MM.1S (cell line): ENCODE results near the gene TUBB4A.

Experiments used
- DNase-seq: peaks from one replicate; pipeline ENCODE4 v3.0.0-alpha.2; 2015
- H2AFZ ChIP-seq: fragments of 300-600 bp; sonication (generic); 2 replicates; pipeline ENCODE4 v1.6.0; 2016; ENCODE audit warnings: antibody characterized with exemption, low read length
- H3F3A ChIP-seq: fragments of 300-600 bp; sonication (generic); 2 replicates; pipeline ENCODE4 v1.6.1; 2016; ENCODE audit warnings: mild to moderate bottlenecking, antibody characterized with exemption, low read length, moderate library complexity, mixed read lengths; ENCODE audit not compliant: insufficient read depth
- H3K27ac ChIP-seq: fragments of 300-600 bp; sonication (generic); 2 replicates; pipeline ENCODE4 v1.5.1; 2016; ENCODE audit warnings: mild to moderate bottlenecking, low read length
- H3K27me3 ChIP-seq: fragments of 300-600 bp; sonication (generic); replicated peaks from 2 replicates; pipeline ENCODE4 v1.6.0; 2016; ENCODE audit warnings: low read length; ENCODE audit not compliant: insufficient read depth
- H3K36me3 ChIP-seq: fragments of 300-600 bp; sonication (generic); replicated peaks from 2 replicates; pipeline ENCODE4 v1.6.1; 2016; ENCODE audit warnings: mild to moderate bottlenecking, low read length, mixed read lengths; ENCODE audit not compliant: insufficient read depth
- H3K4me1 ChIP-seq: fragments of 300-600 bp; sonication (generic); 2 replicates; pipeline ENCODE4 v1.6.1; 2016; ENCODE audit warnings: low read length, mixed read lengths
- H3K4me2 ChIP-seq: fragments of 300-600 bp; sonication (generic); 2 replicates; pipeline ENCODE4 v1.6.0; 2016; ENCODE audit warnings: low read depth, low read length
- H3K4me3 ChIP-seq: fragments of 300-600 bp; sonication (generic); 2 replicates; pipeline ENCODE4 v1.5.1; 2016; ENCODE audit warnings: low read length, mixed read lengths
- H3K79me2 ChIP-seq: fragments of 300-600 bp; sonication (generic); 2 replicates; pipeline ENCODE4 v1.6.1; 2016; ENCODE audit warnings: mixed run types, low read length, mixed read lengths
- H3K9ac ChIP-seq: fragments of 300-600 bp; sonication (generic); 2 replicates; pipeline ENCODE4 v1.6.1; 2016; ENCODE audit warnings: low read length, mixed read lengths
- H3K9me2 ChIP-seq: fragments of 300-600 bp; sonication (generic); replicated peaks from 2 replicates; pipeline ENCODE4 v1.6.1; 2016; ENCODE audit warnings: mild to moderate bottlenecking, low read length, mixed read lengths; ENCODE audit not compliant: insufficient read depth
- H3K9me3 ChIP-seq: fragments of 300-600 bp; sonication (generic); replicated peaks from 2 replicates; pipeline ENCODE4 v1.6.1; 2016; ENCODE audit warnings: mild to moderate bottlenecking, low read length, mixed read lengths; ENCODE audit not compliant: insufficient read depth
- H4K20me1 ChIP-seq: fragments of 300-600 bp; sonication (generic); 2 replicates; pipeline ENCODE4 v1.6.1; 2016; ENCODE audit warnings: mild to moderate bottlenecking, low read length, moderate library complexity, mixed read lengths; ENCODE audit not compliant: insufficient read depth
- EZH2 ChIP-seq: fragments of 300-600 bp; sonication (generic); optimal IDR thresholded peaks from 2 replicates; pipeline ENCODE3; 2017; ENCODE audit warnings: low read depth, mild to moderate bottlenecking, antibody characterized with exemption, low read length, mixed read lengths
- EZH2phosphoT487 ChIP-seq: fragments of 300-600 bp; sonication (generic); IDR thresholded peaks from 2 replicates; pipeline ENCODE4 v1.6.1; 2018; ENCODE audit warnings: antibody characterized with exemption, low read length
- TF ChIP-seq, protein P1 (sequence below): fragments of 300-600 bp; sonication (generic); IDR thresholded peaks from 2 replicates; pipeline ENCODE4 v1.5.1; 2016; ENCODE audit warnings: antibody characterized with exemption, low read length, mixed read lengths

Gene TUBB4A

DNA sequence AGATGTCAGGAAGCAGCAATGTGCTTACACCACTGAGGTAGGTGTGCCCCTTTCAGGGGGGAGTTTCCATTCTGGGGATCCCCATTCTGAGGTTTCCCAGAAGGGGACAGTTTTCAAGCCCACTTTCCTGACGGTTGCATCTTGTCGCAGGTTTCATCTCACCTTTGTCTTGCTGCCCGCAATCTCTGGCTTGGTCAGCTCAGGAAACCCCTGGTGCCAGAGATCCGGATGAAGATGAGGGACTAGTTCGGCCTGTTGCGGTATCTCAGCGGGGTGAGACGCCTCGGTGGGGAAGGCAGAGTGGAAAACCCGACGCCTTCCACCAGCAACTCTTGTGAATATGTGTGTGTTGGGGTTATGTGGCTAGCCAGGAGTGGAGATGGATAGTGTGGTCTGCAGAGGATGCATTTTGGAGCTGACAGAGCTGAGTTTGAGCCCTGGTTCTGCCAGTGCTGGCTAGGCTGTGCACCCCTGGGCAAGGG lies 41.8 kb upstream of the TUBB4A start:
- Histone ChIP-seq H3K79me2 (no peaks in the 10 kb centered on the region), H3K27ac (no peak overlapping the region), H3K4me3 (no peak overlapping the region), H2AFZ (no peak overlapping the region), H3K36me3 (no peaks in the 10 kb centered on the region), H3K9me3 (0 out of 2 replicates have a peak, but pooled peaks cover 5% of the 10 kb centered on the region), H3K4me2 (no peak overlapping the region), H3K9ac (no peak overlapping the region), H4K20me1 (no peaks in the 10 kb centered on the region), H3K9me2 (no peaks in the 10 kb centered on the region), H3K4me1 (no peaks in the 10 kb centered on the region), H3K27me3 (peaks cover 22% of the 10 kb centered on the region), H3F3A (peaks cover 6% of the 10 kb centered on the region; the same call in 1 of the 2 replicates)
- no peak for TF ChIP-seq EZH2phosphoT487
- no peak for TF ChIP-seq EZH2
- TF ChIP-seq, protein P1, sequence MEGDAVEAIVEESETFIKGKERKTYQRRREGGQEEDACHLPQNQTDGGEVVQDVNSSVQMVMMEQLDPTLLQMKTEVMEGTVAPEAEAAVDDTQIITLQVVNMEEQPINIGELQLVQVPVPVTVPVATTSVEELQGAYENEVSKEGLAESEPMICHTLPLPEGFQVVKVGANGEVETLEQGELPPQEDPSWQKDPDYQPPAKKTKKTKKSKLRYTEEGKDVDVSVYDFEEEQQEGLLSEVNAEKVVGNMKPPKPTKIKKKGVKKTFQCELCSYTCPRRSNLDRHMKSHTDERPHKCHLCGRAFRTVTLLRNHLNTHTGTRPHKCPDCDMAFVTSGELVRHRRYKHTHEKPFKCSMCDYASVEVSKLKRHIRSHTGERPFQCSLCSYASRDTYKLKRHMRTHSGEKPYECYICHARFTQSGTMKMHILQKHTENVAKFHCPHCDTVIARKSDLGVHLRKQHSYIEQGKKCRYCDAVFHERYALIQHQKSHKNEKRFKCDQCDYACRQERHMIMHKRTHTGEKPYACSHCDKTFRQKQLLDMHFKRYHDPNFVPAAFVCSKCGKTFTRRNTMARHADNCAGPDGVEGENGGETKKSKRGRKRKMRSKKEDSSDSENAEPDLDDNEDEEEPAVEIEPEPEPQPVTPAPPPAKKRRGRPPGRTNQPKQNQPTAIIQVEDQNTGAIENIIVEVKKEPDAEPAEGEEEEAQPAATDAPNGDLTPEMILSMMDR: no peak
- DNase-seq: no peak

DNA sequence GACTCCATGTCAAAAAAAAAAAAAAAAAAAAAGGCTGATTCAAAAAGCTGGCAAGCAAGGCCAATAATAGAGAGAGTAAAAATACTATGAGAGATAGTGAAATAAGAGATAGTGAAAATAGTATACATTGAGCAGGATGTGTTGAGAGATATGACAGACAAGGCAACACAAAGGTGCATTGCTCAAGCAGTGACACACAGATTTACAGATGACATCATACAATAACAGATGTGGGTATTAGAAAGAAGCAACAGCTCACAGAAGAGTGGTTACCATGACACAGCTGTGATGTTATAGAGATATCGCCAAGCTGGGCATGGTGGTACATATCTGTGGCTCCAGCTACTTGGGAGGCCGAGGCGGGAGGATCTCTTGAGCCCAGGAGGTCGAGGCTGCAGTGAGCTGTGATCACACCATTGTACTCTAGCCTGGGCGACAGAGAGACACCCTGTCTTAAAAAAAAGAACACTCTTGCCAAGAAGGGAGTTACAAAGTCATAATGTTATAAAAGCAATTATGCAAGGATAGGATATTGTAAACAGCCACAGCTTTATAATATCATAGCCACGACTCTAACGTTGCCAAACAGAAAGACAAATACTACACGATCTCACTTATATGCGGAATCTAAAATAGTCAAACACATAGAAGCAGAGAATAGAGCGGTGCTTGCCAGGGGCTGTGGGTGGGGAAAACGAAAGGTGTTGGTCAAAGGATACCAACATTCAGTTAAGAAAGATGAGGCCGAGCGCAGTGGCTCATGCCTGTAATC lies 39.0 kb upstream of the TUBB4A start:
- no peak for TF ChIP-seq EZH2phosphoT487
- TF ChIP-seq, protein P1: no peak
- no peak for TF ChIP-seq EZH2
- H4K20me1 ChIP-seq: no peaks in the 10 kb centered on the region
- 0 out of 2 replicates have a peak, but pooled peaks cover 2% of the 10 kb centered on the region for H3K9me3 ChIP-seq
- no peak overlapping the region for H2AFZ ChIP-seq
- H3K27me3 ChIP-seq: peaks cover 12% of the 10 kb centered on the region
- DNase-seq: no peak
- peaks cover 13% of the 10 kb centered on the region for H3F3A ChIP-seq
- H3K4me1 ChIP-seq: peaks cover 17% of the 10 kb centered on the region
- no peak overlapping the region for H3K4me2 ChIP-seq
- H3K4me3 ChIP-seq: no peak overlapping the region
- no peak overlapping the region for H3K9ac ChIP-seq
- H3K9me2 ChIP-seq: no peaks in the 10 kb centered on the region
- H3K36me3 ChIP-seq: no peaks in the 10 kb centered on the region
- H3K27ac ChIP-seq: no peak overlapping the region
- H3K79me2 ChIP-seq: no peaks in the 10 kb centered on the region

DNA sequence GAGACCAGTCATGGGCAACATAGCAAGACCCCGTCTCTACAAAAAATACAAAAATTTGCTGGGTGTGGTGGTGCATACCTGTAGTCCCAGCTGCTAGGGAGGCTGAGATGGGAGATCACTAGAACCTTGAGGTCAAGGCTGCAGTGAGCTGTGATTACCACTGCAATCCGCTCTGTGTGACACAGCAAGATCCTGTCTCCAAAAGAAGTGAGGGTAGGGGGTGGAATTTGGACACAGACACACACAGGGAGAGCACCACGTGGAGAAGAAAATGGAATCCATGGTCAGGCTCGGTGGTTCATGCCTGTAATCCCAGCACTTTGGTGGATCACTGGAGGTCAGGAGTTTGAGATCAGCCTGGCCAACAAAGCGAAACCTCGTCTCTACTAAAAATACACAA lies 37.4 kb upstream of the TUBB4A start:
- no peak overlapping the region for H3K27ac ChIP-seq
- peaks cover 6% of the 10 kb centered on the region; the same call in 1 of the 2 replicates for H3K27me3 ChIP-seq
- no peak overlapping the region for H3K4me3 ChIP-seq
- H4K20me1 ChIP-seq: no peaks in the 10 kb centered on the region
- TF ChIP-seq EZH2phosphoT487 (no peak), EZH2 (no peak)
- TF ChIP-seq, protein P1: no peak
- no peaks in the 10 kb centered on the region for H3K36me3 ChIP-seq
- H2AFZ ChIP-seq: no peak overlapping the region
- no peak for DNase-seq
- no peaks in the 10 kb centered on the region for H3K9me3 ChIP-seq
- H3K9ac ChIP-seq: no peak overlapping the region
- H3K4me1 ChIP-seq: peaks cover 22% of the 10 kb centered on the region
- no peak overlapping the region for H3K4me2 ChIP-seq
- no peaks in the 10 kb centered on the region for H3K9me2 ChIP-seq
- peaks cover 22% of the 10 kb centered on the region for H3F3A ChIP-seq
- H3K79me2 ChIP-seq: no peaks in the 10 kb centered on the region
